Measurements from ENCODE around the gene OLFM2. TPM values are rescaled to one million over a fixed set of nuclear protein-coding genes. Genes with fewer than 3 reads are reported as not detected.

OLFM2 gene
- total RNA-seq, 1 experiment from 2014 or later: 9.7 TPM

- intact Hi-C loops (cut with micrococcal nuclease; ENCODE audit: unreplicated experiment) (no loop called here), in situ Hi-C loops (cut with HindIII; ENCODE audit: low pct_unique_long_range_greater_than_20kb, low sequenced_read_pairs) (no loop called here)
- H3K27ac ChIP-seq (ENCODE audit: low read length): no peak overlapping the region
- no peaks in the 10 kb centered on the region for H3K36me3 ChIP-seq (ENCODE audit: control insufficient read depth, insufficient read depth, low read length)
- DNase-seq (ENCODE audit: low read depth, low spot score) (no peak), ATAC-seq (no peak)
- TF ChIP-seq POLR2AphosphoS5 (IDR thresholded peaks at IDR 0.05; ENCODE audit: low read depth, low read length) (no peak), SIN3A (IDR thresholded peaks at IDR 0.05; ENCODE audit: borderline replicate concordance, insufficient read depth, low read depth, low read length) (no peak), TCF7L2 (IDR thresholded peaks at IDR 0.05; ENCODE audit: low read depth, low read length) (no peak), REST (IDR thresholded peaks at IDR 0.05; ENCODE audit: insufficient read depth in 1 of 2, low read depth in 2 of 2, low read length in 1 of 2) (no peak), CTCF (IDR thresholded peaks at IDR 0.05) (no peak)
- H3K4me1 ChIP-seq (ENCODE audit: control insufficient read depth, insufficient read depth, low read length): peaks cover 6% of the 10 kb centered on the region; the same call in 1 of the 2 replicates
- ChIA-PET POLR2A (interaction anchor here (0.6 kb wide), 1 partner anchor 46 kb away, joined by 9 read pairs; no protein-coding TSS in a partner anchor), CTCF (no interaction called here)
- H3K27me3 ChIP-seq (ENCODE audit: control insufficient read depth, insufficient read depth, low read length): no peaks in the 10 kb centered on the region
- no peaks in the 10 kb centered on the region for H3K9me3 ChIP-seq (ENCODE audit: control insufficient read depth, insufficient read depth, low read depth, low read length)
- no TSS peak for BruUV-seq (replicated peaks)
- no peak overlapping the region for H3K4me3 ChIP-seq (ENCODE audit: low read depth in 2 of 2, low read length in 2 of 2)
Observed at GRCh38 chr19:9878511-9879196, 57.7 kb downstream of the OLFM2 start.

- ATAC-seq: peak; percentile 62; the same call in 1 of the 2 replicates
- ChIA-PET CTCF (no interaction called here), POLR2A (interaction anchor here (0.6 kb wide), 1 partner anchor 46 kb away, joined by 9 read pairs; no protein-coding TSS in a partner anchor)
- Histone ChIP-seq H3K9me3 (ENCODE audit: control insufficient read depth, insufficient read depth, low read depth, low read length) (no peaks in the 10 kb centered on the region), H3K4me1 (ENCODE audit: control insufficient read depth, insufficient read depth, low read length) (peaks cover 3% of the 10 kb centered on the region; the same call in 1 of the 2 replicates), H3K27ac (ENCODE audit: low read length) (no peak overlapping the region), H3K36me3 (ENCODE audit: control insufficient read depth, insufficient read depth, low read length) (no peaks in the 10 kb centered on the region), H3K27me3 (ENCODE audit: control insufficient read depth, insufficient read depth, low read length) (no peaks in the 10 kb centered on the region), H3K4me3 (ENCODE audit: low read depth in 2 of 2, low read length in 2 of 2) (no peak overlapping the region)
- intact Hi-C loops (cut with micrococcal nuclease; ENCODE audit: unreplicated experiment): no loop called here
- no TSS peak for BruUV-seq (replicated peaks)
- no peak for DNase-seq (ENCODE audit: low read depth, low spot score)
- in situ Hi-C loops (cut with HindIII; ENCODE audit: low pct_unique_long_range_greater_than_20kb, low sequenced_read_pairs): no loop called here
- TF ChIP-seq REST (IDR thresholded peaks at IDR 0.05; ENCODE audit: insufficient read depth in 1 of 2, low read depth in 2 of 2, low read length in 1 of 2) (no peak), TCF7L2 (IDR thresholded peaks at IDR 0.05; ENCODE audit: low read depth, low read length) (no peak), POLR2AphosphoS5 (IDR thresholded peaks at IDR 0.05; ENCODE audit: low read depth, low read length) (no peak), CTCF (IDR thresholded peaks at IDR 0.05) (no peak), SIN3A (IDR thresholded peaks at IDR 0.05; ENCODE audit: borderline replicate concordance, insufficient read depth, low read depth, low read length) (no peak)
Observed at GRCh38 chr19:9877780-9878510, 58.4 kb downstream of the OLFM2 start.
